Panc1 (cell line): Measurements from ENCODE around the gene NXPH1.

Experiments
- POLR2AphosphoS5 ChIP-seq: IDR thresholded peaks from 2 replicates; pipeline ENCODE4 v1.6.1; 2012; ENCODE audit warnings: mild to moderate bottlenecking, low read depth, low read length, moderate library complexity
- TCF7L2 ChIP-seq: IDR thresholded peaks from 2 replicates; pipeline ENCODE4 v1.6.1; 2011; ENCODE audit warnings: mild to moderate bottlenecking, low read depth, low read length, inconsistent platforms
- TF ChIP-seq, protein P1 (sequence below): fragments of 450-650 bp; IDR thresholded peaks from 2 replicates; pipeline ENCODE4 v1.5.1; 2017; ENCODE audit warnings: mild to moderate bottlenecking
- TF ChIP-seq, protein P2 (sequence below), 2 experiments: IDR thresholded peaks; 2 replicates each; pipeline ENCODE4 v1.6.1; 2011 to 2012; ENCODE audit warnings: low read depth in 2 of 2, control low read depth in 1 of 2, low read length in 1 of 2, mild to moderate bottlenecking in 1 of 2, moderate library complexity in 1 of 2; ENCODE audit not compliant: insufficient read depth in 1 of 2

DNA sequence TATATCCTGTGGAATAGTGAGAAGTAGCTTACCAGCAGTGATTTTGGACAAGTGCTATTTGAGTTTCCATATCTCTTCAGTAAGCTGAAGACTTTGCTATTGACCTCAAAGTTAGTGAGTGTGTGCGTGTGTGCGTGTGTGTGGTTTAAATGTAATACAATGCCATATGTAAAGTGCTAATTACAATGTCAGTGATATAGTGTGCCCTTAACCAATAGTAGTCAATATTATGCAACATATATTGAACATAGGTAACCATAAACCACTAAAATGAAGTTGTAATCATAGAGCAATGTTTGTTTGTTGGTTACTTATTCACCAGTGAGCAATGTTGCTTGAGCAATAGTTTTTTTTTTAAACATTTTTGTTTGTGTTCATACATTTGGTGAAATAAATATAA lies 309.4 kb downstream of the NXPH1 start:
- TF ChIP-seq, protein P1, sequence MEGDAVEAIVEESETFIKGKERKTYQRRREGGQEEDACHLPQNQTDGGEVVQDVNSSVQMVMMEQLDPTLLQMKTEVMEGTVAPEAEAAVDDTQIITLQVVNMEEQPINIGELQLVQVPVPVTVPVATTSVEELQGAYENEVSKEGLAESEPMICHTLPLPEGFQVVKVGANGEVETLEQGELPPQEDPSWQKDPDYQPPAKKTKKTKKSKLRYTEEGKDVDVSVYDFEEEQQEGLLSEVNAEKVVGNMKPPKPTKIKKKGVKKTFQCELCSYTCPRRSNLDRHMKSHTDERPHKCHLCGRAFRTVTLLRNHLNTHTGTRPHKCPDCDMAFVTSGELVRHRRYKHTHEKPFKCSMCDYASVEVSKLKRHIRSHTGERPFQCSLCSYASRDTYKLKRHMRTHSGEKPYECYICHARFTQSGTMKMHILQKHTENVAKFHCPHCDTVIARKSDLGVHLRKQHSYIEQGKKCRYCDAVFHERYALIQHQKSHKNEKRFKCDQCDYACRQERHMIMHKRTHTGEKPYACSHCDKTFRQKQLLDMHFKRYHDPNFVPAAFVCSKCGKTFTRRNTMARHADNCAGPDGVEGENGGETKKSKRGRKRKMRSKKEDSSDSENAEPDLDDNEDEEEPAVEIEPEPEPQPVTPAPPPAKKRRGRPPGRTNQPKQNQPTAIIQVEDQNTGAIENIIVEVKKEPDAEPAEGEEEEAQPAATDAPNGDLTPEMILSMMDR, result no peak
- TF ChIP-seq POLR2AphosphoS5 (no peak), TCF7L2 (no peak)
- TF ChIP-seq, protein P2, sequence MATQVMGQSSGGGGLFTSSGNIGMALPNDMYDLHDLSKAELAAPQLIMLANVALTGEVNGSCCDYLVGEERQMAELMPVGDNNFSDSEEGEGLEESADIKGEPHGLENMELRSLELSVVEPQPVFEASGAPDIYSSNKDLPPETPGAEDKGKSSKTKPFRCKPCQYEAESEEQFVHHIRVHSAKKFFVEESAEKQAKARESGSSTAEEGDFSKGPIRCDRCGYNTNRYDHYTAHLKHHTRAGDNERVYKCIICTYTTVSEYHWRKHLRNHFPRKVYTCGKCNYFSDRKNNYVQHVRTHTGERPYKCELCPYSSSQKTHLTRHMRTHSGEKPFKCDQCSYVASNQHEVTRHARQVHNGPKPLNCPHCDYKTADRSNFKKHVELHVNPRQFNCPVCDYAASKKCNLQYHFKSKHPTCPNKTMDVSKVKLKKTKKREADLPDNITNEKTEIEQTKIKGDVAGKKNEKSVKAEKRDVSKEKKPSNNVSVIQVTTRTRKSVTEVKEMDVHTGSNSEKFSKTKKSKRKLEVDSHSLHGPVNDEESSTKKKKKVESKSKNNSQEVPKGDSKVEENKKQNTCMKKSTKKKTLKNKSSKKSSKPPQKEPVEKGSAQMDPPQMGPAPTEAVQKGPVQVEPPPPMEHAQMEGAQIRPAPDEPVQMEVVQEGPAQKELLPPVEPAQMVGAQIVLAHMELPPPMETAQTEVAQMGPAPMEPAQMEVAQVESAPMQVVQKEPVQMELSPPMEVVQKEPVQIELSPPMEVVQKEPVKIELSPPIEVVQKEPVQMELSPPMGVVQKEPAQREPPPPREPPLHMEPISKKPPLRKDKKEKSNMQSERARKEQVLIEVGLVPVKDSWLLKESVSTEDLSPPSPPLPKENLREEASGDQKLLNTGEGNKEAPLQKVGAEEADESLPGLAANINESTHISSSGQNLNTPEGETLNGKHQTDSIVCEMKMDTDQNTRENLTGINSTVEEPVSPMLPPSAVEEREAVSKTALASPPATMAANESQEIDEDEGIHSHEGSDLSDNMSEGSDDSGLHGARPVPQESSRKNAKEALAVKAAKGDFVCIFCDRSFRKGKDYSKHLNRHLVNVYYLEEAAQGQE (IDR thresholded peaks at IDR 0.05; ENCODE audit: insufficient read depth in 1 of 2, low read depth in 2 of 2, low read length in 1 of 2), result no peak
